Esophagus squamous epithelium (tissue), 5 donors: ENCODE measurements around the gene IGFBP5. TPM values are rescaled to one million over a fixed set of nuclear protein-coding genes. Genes with fewer than 3 reads are reported as not detected.

Experiments
- DNase-seq: peaks from one replicate; lab custom pipeline; 2025; lab: John Stamatoyannopoulos, UW
- H3K27ac ChIP-seq, 4 donors: fragments of 200-600 bp; sonication (generic); one replicate each; pipeline ENCODE4 v1.5.1; 2016 to 2019; ENCODE audit warnings: mild to moderate bottlenecking in 1 of 4
- H3K27me3 ChIP-seq, 4 donors: fragments of 200-600 bp; sonication (generic); 1 replicate in 3 of 4; 2 replicates in 1 of 4; pipeline versions ENCODE4 v1.5.1 to v1.6.0; 2017 to 2021; ENCODE audit warnings: antibody characterized with exemption in 1 of 4
- H3K36me3 ChIP-seq, 3 donors: fragments of 200-600 bp; sonication (generic); one replicate each; pipeline ENCODE4 v1.5.1; 2016 to 2019
- H3K4me1 ChIP-seq, 3 donors: fragments of 200-600 bp; sonication (generic); one replicate each; pipeline ENCODE4 v1.5.1; 2017 to 2019
- H3K4me3 ChIP-seq, 4 donors: fragments of 200-600 bp; sonication (generic); 1 replicate in 3 of 4; 2 replicates in 1 of 4; pipeline ENCODE4 v1.5.1; 2016 to 2019; ENCODE audit warnings: mild to moderate bottlenecking in 2 of 4, moderate library complexity in 1 of 4
- H3K9me3 ChIP-seq, 3 donors: fragments of 200-600 bp; sonication (generic); one replicate each; pipeline ENCODE4 v1.5.1; 2016 to 2019
- CTCF ChIP-seq, 6 experiments: fragments of 450-650 bp in 4 of 6; fragments of 200-600 bp in 2 of 6; sonication (generic) in 2 of 6; IDR thresholded peaks; one replicate each; pipeline ENCODE4 v1.5.1; 2016 to 2019; ENCODE audit warnings: antibody characterized with exemption in 6 of 6, mild to moderate bottlenecking in 4 of 6, moderate library complexity in 4 of 6
- POLR2A ChIP-seq, 4 donors: fragments of 450-650 bp; IDR thresholded peaks; one replicate each; pipeline ENCODE4 v1.6.1; 2017; ENCODE audit warnings: antibody characterized with exemption in 4 of 4, mild to moderate bottlenecking in 4 of 4, moderate library complexity in 3 of 4
- WGBS, 2 donors: methylation state at CpG; one replicate each; pipeline ENCODE4 v1.1.5; 2018; 5-methylcytosine and 5-hydroxymethylcytosine counted together
- intact Hi-C: fragments of 100-400 bp; cut with DNase I; formaldehyde crosslinking; loops from one replicate; pipeline ENCODE4 v1.15.0; 2022
- total RNA-seq, 4 donors: library from RNA; depleted of rRNA; stranded (reverse); fragments of >200 nt; gene quantifications; one replicate each; pipeline ENCODE4 v1.1.0, GENCODE V29; 2016
- donor health status: DM: yes; HTN: yes; CAD: no.

Gene IGFBP5
- total RNA-seq, 4 donors from 2014 or later = 26.9 to 899 (median 95.4) TPM

- TF ChIP-seq POLR2A (IDR thresholded peaks at IDR 0.05) = no peak
- WGBS, 2 donors = 78% methylated on average over 2 to 3 of the region's 3 CpGs
- H3K27ac ChIP-seq = peak overlapping the region in 1 of 4 donors; percentile 2
- H3K4me3 ChIP-seq = no peak overlapping the region
- DNase-seq = no peak
- H3K27me3 ChIP-seq = no peaks in the 10 kb centered on the region
- H3K36me3 ChIP-seq = no peaks in the 10 kb centered on the region
- H3K4me1 ChIP-seq = peaks cover 5 to 33% (median 14%) of the 10 kb centered on the region in 3 donors
- no peaks in the 10 kb centered on the region for H3K9me3 ChIP-seq
- intact Hi-C loops = no loop called here
Measured at GRCh38 chr2:216650626-216651257, 44.6 kb downstream of the IGFBP5 start.

GRCh38 chr2:216649574-216649973 is 45.8 kb downstream of the IGFBP5 start:
- DNase-seq = no peak
- 62 to 94% methylated on average over 2 of the region's 5 CpGs for WGBS, 2 donors
- Histone ChIP-seq H3K4me1 (peaks cover 5 to 28% (median 19%) of the 10 kb centered on the region in 3 donors), H3K36me3 (no peaks in the 10 kb centered on the region), H3K27ac (no peak overlapping the region), H3K27me3 (no peaks in the 10 kb centered on the region), H3K4me3 (no peak overlapping the region), H3K9me3 (no peaks in the 10 kb centered on the region)
- TF ChIP-seq CTCF (IDR thresholded peaks at IDR 0.05) (no peak), POLR2A (IDR thresholded peaks at IDR 0.05) (no peak)
- intact Hi-C loops = no loop called here

GRCh38 chr2:216648105-216648504 is 47.2 kb downstream of the IGFBP5 start:
- Histone ChIP-seq H3K4me1 (peaks cover 11 to 37% (median 27%) of the 10 kb centered on the region in 3 donors), H3K4me3 (no peak overlapping the region), H3K27me3 (no peaks in the 10 kb centered on the region), H3K27ac (no peak overlapping the region), H3K36me3 (no peaks in the 10 kb centered on the region), H3K9me3 (no peaks in the 10 kb centered on the region)
- TF ChIP-seq POLR2A (IDR thresholded peaks at IDR 0.05) (no peak), CTCF (IDR thresholded peaks at IDR 0.05) (no peak)
- 46 to 72% methylated on average over 3 of the region's 3 CpGs for WGBS, 2 donors
- intact Hi-C loops = no loop called here
- no peak for DNase-seq

- no peak overlapping the region for H3K27ac ChIP-seq
- DNase-seq = no peak
- no peaks in the 10 kb centered on the region for H3K9me3 ChIP-seq
- H3K27me3 ChIP-seq = no peaks in the 10 kb centered on the region
- H3K36me3 ChIP-seq = peaks cover 0 to 5% (median 0%) of the 10 kb centered on the region in 3 donors
- TF ChIP-seq CTCF (IDR thresholded peaks at IDR 0.05) = no peak
- no peak for TF ChIP-seq POLR2A (IDR thresholded peaks at IDR 0.05)
- H3K4me1 ChIP-seq = peaks cover 11 to 24% (median 14%) of the 10 kb centered on the region in 3 donors
- intact Hi-C loops = no loop called here
- H3K4me3 ChIP-seq = no peak overlapping the region
- WGBS, 2 donors = 88 to 98% methylated on average over 3 of the region's 3 CpGs
Measured at GRCh38 chr2:216646116-216646515, 49.2 kb downstream of the IGFBP5 start.

- Histone ChIP-seq H3K27ac (no peak overlapping the region), H3K4me1 (peaks cover 11 to 19% (median 14%) of the 10 kb centered on the region in 3 donors), H3K4me3 (no peak overlapping the region), H3K9me3 (no peaks in the 10 kb centered on the region), H3K27me3 (no peaks in the 10 kb centered on the region), H3K36me3 (peaks cover 0 to 10% (median 0%) of the 10 kb centered on the region in 3 donors)
- TF ChIP-seq CTCF (IDR thresholded peaks at IDR 0.05) = no peak
- 48 to 74% methylated on average over 3 of the region's 3 CpGs for WGBS, 2 donors
- no peak for DNase-seq
- intact Hi-C loops = no loop called here
Measured at GRCh38 chr2:216645636-216645950, 49.8 kb downstream of the IGFBP5 start.
